Measurements from ENCODE around the gene AQP1.

AQP1 gene

DNA sequence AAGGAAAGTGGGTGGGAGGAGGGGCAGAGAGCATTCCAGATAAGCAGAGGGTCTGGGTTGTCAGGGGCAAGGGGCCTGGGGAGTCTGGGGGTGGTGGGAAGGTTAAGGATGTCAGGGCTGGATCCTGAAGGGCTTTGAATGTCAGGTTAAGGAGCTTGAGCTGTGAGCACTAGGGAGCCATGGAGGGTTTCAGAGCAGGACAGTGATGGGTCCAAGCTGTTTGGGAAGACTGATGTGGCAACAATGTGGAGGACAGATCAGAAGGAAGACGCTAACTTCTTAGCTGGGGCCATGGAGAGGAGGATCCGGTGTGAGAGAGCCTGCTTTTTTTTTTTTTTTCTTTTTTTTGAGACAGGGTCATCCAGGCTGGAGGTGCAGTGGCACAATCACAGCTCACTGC is 13.9 kb upstream of the AQP1 start:
- no peaks in the 10 kb centered on the region for H3K36me3 Mint-ChIP-seq
- DNase-seq (ENCODE audit: low spot score in 2 of 2), result no peak
- no peak overlapping the region for H3K4me3 Mint-ChIP-seq
- H3K27ac Mint-ChIP-seq, result no peak overlapping the region
- no peak for ATAC-seq
- H3K9me3 Mint-ChIP-seq, result no peaks in the 10 kb centered on the region
- no peaks in the 10 kb centered on the region for H3K4me1 Mint-ChIP-seq

DNA sequence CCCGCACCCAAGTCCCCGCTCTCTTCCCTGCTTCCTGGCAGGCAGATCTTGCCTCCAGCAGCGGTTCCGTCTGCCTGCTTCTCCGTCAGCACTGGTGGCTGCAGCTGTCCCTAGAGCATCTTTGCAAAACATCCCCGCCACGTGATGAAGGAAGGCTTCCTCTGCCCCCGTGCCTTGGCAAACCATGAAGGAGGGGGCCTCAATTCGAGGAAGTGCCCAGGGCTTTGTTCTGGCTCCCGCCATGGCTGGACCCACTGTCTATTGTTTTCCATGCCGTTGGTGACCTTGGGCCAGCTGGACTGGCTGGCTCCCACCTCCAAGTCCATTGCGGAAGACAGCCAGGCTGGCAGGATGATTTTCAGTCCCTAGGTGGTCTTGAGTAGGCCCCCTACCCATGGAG is 13.2 kb upstream of the AQP1 start:
- no peaks in the 10 kb centered on the region for H3K9me3 Mint-ChIP-seq
- ATAC-seq, result no peak
- H3K27ac Mint-ChIP-seq, result no peak overlapping the region
- DNase-seq (ENCODE audit: low spot score in 2 of 2), result no peak
- no peaks in the 10 kb centered on the region for H3K36me3 Mint-ChIP-seq
- H3K4me1 Mint-ChIP-seq, result no peaks in the 10 kb centered on the region
- no peak overlapping the region for H3K4me3 Mint-ChIP-seq

DNA sequence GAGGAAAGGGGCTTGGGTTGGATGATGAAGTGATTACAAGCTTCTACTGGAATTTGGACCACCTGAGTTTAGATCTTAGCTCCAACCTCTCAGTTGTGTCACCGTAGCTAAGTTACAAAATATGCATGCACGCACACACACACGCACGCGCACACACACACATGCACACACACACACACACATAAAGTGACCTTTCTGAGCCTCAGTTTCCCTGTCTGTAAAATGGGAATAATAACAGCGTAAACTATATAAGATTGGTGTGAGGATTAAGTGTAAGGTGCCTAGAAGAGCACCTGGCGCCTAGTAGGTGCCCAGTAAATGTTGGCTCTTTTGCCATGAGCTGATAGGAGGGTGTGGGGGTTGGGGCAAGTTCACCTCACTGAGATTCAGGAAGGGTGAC is 12.6 kb upstream of the AQP1 start:
- DNase-seq (ENCODE audit: low spot score in 2 of 2) (no peak), ATAC-seq (no peak)
- Mint-ChIP-seq H3K4me1 (no peaks in the 10 kb centered on the region), H3K9me3 (no peaks in the 10 kb centered on the region), H3K27ac (no peak overlapping the region), H3K36me3 (no peaks in the 10 kb centered on the region), H3K4me3 (no peak overlapping the region)

DNA sequence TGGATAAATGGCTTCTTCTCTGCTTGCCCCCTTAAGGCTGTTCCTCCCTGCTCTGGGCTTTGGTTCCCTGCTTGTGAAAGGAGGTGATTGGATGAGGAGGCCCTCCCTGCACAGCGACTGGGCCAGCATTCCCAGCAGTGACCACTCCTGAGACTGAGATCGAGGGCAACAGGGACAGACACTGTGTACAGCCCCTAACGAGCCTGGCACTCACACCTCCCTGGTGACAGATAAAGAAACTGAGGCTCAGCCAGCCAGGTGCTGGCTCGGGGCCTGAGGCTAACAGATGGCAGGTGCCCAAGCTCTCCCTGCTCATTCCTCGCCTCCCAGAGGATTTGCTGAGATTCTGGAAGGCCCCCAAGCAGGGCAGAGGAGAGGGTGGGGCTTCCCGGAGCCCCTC is 12.0 kb upstream of the AQP1 start:
- no peaks in the 10 kb centered on the region for H3K4me1 Mint-ChIP-seq
- H3K27ac Mint-ChIP-seq, result peak overlapping the region; percentile 40
- no peak overlapping the region for H3K4me3 Mint-ChIP-seq
- no peaks in the 10 kb centered on the region for H3K9me3 Mint-ChIP-seq
- DNase-seq (ENCODE audit: low spot score in 2 of 2) (no peak), ATAC-seq (no peak)
- H3K36me3 Mint-ChIP-seq, result no peaks in the 10 kb centered on the region

DNA sequence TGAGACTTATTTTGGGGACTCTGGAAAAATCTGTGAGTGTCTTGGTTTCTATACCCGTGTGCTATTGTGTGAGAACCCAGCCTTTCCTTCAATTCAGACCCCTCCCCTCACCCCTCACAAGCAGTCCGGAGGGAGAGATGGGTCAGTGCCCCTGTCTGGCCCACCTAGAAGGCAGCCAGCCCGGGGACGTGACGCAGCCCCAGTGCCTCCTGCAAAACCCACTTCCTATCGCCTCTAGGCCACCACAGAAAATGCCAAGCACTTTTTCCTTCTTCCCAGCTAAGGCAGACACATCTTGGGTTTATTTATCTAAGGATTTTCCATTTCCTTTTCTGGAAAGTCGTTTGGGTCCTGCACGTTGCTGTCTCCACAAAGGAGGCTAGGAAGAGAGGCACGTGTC is 11.6 kb upstream of the AQP1 start:
- no peaks in the 10 kb centered on the region for H3K4me1 Mint-ChIP-seq
- H3K36me3 Mint-ChIP-seq, result no peaks in the 10 kb centered on the region
- H3K9me3 Mint-ChIP-seq, result no peaks in the 10 kb centered on the region
- H3K4me3 Mint-ChIP-seq, result no peak overlapping the region
- ATAC-seq, result no peak
- H3K27ac Mint-ChIP-seq, result peak overlapping the region; percentile 40
- DNase-seq (ENCODE audit: low spot score in 2 of 2), result no peak

DNA sequence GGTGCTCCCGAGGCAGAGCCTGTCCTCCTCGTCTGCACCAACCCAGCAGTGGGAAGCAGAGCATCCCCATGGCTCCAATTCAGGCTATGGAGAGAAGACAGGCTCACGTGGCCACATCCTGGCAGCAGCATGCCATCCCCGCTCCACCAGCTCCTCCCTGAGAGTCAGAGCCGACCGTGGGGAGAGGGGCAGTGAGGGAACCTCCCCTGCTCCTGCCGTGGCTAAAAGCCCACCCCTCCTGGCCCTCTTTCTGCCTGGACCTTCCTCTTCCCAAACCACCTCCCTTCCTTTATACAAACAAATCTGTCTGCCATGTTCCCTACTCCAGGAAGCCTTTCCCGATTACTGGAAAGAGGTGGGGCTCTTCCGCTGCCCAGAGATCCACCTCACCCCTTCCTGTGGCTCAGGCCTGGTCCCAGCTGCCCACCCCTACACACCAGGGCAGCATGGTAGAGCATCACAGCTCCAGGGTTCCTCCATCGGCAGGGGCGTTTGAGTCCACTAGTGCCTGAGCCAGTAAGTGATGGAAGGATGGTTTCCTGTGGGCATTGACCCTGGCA is 10.8 kb upstream of the AQP1 start:
- DNase-seq (ENCODE audit: low spot score in 2 of 2), result no peak
- Mint-ChIP-seq H3K4me1 (no peaks in the 10 kb centered on the region), H3K36me3 (no peaks in the 10 kb centered on the region), H3K9me3 (no peaks in the 10 kb centered on the region), H3K27ac (no peak overlapping the region), H3K4me3 (no peak overlapping the region)
- no peak for ATAC-seq

DNA sequence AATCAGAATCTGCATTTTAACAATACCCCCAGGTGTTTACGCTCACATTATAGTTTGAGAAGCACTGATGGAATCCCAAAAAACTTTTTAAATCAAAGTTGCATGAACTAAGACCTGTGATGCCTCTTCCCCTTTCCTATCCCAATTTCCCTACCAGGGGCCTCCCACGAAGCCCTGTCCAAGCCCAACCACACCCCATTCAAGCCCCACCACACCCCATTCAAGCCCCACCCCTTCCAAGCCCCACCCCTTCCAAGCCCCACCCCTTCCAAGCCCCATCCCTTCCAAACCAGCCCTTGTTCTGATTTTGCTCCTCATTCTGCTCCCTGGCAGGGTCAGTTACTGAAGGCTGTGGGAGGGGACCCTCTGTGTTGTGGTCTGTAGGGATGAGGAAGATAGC is 9.8 kb upstream of the AQP1 start:
- Mint-ChIP-seq H3K4me1 (no peaks in the 10 kb centered on the region), H3K9me3 (no peaks in the 10 kb centered on the region), H3K4me3 (no peak overlapping the region), H3K27ac (no peak overlapping the region), H3K36me3 (no peaks in the 10 kb centered on the region)
- ATAC-seq (no peak), DNase-seq (ENCODE audit: low spot score in 2 of 2) (no peak)

DNA sequence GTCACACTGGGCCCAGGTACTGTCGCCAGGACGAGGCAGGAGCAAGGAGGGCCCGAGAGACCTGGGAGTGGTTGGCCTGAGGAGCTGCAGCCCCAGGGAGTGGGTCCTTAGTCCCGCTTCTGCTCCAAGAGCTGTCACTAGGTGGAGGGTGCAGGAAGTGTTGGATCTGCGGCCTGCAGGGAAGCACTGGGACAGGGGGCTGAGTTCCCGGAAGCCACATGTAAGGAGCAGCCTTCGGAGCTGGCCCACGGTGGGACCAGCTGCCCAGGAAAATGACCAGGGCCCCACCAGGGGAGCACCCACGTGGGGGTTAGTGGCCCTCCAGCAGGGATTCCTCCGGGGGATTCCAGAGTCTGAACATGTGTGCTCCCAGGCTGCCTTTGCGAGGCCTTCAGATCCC is 9.2 kb upstream of the AQP1 start:
- no peak for ATAC-seq
- Mint-ChIP-seq H3K36me3 (no peaks in the 10 kb centered on the region), H3K4me1 (no peaks in the 10 kb centered on the region), H3K27ac (no peak overlapping the region), H3K9me3 (no peaks in the 10 kb centered on the region), H3K4me3 (no peak overlapping the region)
- no peak for DNase-seq (ENCODE audit: low spot score in 2 of 2)

DNA sequence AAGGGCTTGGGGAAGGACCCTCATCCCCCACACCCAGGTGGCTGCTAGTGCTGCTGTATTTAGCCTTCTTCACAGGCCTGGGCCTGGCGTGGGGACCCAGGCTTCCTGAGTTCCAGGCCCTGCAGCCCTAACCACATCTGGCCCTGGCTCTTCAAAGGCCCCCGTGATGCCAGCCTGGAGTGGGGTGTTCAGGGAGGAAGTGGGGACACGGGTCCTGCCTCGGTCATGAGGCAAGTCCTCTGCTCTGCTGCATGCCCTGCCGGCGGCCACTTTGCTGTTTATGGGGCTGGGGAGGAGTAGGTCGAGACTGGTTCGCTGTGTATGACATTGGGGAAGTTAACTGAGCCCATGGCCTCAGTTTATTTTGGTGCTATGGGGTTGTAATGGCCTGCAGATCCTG is 8.5 kb upstream of the AQP1 start:
- H3K9me3 Mint-ChIP-seq, result no peaks in the 10 kb centered on the region
- H3K4me3 Mint-ChIP-seq, result no peak overlapping the region
- DNase-seq (ENCODE audit: low spot score in 2 of 2) (no peak), ATAC-seq (no peak)
- H3K36me3 Mint-ChIP-seq, result no peaks in the 10 kb centered on the region
- H3K4me1 Mint-ChIP-seq, result no peaks in the 10 kb centered on the region
- H3K27ac Mint-ChIP-seq, result no peak overlapping the region

DNA sequence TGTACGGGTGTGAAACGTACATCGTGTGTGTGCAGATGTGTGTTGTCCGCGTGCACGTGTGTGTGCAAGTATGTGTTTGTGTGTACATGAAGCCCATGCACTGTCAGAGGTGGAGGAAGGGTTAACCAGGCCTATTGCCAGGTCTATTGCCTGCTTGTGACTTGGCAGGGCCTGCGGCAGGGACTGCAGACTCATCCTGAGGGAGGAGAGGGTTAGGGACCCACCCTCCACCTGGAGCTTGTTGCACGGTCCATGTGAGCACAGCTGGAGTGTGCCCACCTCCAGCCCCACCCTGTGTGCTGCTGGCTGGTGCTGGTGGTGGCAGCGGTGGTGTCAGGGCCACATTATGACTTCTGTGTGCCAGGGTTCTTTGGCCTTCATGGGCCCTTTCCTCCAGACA is 7.1 kb upstream of the AQP1 start:
- no peaks in the 10 kb centered on the region for H3K9me3 Mint-ChIP-seq
- no peaks in the 10 kb centered on the region for H3K36me3 Mint-ChIP-seq
- H3K4me3 Mint-ChIP-seq, result no peak overlapping the region
- no peak overlapping the region for H3K27ac Mint-ChIP-seq
- no peak for ATAC-seq
- DNase-seq (ENCODE audit: low spot score in 2 of 2), result no peak
- H3K4me1 Mint-ChIP-seq, result no peaks in the 10 kb centered on the region

DNA sequence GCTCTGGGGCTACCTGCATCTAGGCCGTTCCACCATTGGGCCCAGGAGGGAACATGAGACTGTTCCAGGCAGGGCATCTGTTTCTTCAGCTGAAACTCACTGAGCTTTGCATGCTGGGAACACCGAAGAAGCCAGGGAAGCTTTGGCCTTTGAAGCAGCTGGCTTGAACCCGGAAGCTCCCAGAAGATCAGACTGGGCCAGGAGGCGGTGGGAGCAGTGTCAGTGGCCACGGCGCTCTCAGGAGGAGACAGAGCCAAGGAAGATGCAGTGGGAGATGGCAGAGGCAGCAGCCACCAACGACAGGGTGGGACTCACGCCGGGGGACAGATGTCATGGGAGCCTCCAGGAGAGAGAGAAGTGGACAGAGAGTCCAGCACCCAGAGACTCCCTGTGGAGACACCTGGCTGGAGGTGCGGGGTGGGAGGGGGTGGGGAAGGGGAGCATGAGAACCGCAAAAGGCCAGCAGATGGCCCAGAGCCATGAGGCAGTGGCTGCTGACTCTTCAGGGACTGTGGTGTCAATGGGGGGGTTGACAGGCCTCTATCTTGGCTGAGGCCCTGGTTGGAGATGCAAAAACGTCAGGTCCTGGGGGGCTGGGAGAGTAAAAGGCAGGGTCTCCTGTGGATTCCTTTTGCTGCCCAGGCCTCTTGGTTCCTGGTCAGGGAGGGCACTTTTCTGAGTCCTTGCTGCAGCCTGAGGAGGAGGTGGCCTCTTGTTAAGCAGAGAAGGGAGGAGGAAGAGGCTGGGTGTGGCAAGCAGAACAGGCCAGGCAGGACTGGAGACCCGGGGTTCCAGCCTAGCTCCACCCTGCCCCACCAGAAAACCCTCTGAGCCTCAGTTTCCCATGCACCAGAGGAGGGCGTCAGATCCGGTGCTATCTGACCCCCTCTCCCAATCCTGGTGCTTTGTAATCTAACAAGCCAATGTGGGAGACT is 6.3 kb upstream of the AQP1 start:
- ATAC-seq (no peak), DNase-seq (ENCODE audit: low spot score in 2 of 2) (no peak)
- Mint-ChIP-seq H3K27ac (no peak overlapping the region), H3K9me3 (no peaks in the 10 kb centered on the region), H3K36me3 (no peaks in the 10 kb centered on the region), H3K4me3 (no peak overlapping the region), H3K4me1 (no peaks in the 10 kb centered on the region)

DNA sequence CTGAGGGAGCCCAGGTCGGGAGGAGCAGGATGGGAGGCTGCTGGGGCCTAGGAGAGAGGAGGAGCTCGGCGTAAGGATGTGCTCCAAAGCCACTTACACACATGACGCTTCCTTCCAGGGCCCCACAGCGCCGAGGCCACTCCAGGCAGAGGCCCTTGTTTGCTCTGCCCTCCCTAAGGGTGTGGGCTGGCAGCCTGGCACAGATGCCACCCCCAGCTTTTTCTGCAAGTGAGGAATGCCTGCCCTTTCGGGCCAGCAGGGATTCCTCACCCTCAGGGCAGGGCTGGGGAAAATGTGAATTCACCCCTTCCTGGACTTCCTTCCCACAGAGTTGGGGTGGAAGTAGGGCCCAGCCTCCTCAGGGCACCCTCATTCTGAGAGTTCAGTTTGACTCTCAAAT is 5.6 kb upstream of the AQP1 start:
- no peak overlapping the region for H3K27ac Mint-ChIP-seq
- H3K36me3 Mint-ChIP-seq, result no peaks in the 10 kb centered on the region
- no peak overlapping the region for H3K4me3 Mint-ChIP-seq
- DNase-seq (ENCODE audit: low spot score in 2 of 2), result no peak
- ATAC-seq, result no peak
- no peaks in the 10 kb centered on the region for H3K4me1 Mint-ChIP-seq
- no peaks in the 10 kb centered on the region for H3K9me3 Mint-ChIP-seq

DNA sequence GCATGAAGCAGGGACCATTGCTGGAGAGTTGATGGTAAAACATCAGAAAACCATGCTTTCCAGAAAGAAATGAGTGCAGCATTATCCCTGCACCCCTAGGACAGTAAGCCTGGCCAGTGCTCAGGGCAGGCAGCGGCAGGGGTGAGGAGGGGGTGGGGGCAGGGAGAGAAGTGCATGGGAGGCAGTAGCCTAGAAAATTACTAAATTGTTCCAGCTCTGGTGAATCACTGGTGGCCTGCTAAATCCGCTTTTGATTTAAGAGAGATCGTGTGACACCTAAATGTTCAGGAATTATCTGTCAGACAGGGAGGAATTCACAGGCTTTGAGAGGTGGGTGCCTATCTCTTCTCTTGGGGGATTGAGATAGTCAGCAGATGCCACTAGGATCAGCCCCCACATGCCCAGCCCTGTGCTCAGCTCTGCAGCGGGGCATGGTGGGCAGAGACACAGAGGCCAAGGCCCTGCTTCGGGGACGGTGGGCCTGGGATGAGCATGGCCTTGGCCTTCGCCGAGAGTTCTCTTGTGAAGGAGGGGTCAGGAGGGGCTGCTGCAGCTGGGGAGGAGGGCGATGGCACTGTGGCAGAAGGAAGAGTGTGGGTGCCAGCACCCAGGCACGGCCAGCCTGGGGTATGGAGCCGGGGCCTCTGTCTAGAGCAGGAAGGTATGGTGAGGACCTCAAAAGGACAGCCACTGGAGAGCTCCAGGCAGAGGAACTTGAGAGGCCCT is 5.0 kb upstream of the AQP1 start:
- H3K36me3 Mint-ChIP-seq, result no peaks in the 10 kb centered on the region
- DNase-seq (ENCODE audit: low spot score in 2 of 2), result no peak
- H3K27ac Mint-ChIP-seq, result no peak overlapping the region
- H3K4me1 Mint-ChIP-seq, result no peaks in the 10 kb centered on the region
- H3K9me3 Mint-ChIP-seq, result no peaks in the 10 kb centered on the region
- no peak for ATAC-seq
- no peak overlapping the region for H3K4me3 Mint-ChIP-seq

DNA sequence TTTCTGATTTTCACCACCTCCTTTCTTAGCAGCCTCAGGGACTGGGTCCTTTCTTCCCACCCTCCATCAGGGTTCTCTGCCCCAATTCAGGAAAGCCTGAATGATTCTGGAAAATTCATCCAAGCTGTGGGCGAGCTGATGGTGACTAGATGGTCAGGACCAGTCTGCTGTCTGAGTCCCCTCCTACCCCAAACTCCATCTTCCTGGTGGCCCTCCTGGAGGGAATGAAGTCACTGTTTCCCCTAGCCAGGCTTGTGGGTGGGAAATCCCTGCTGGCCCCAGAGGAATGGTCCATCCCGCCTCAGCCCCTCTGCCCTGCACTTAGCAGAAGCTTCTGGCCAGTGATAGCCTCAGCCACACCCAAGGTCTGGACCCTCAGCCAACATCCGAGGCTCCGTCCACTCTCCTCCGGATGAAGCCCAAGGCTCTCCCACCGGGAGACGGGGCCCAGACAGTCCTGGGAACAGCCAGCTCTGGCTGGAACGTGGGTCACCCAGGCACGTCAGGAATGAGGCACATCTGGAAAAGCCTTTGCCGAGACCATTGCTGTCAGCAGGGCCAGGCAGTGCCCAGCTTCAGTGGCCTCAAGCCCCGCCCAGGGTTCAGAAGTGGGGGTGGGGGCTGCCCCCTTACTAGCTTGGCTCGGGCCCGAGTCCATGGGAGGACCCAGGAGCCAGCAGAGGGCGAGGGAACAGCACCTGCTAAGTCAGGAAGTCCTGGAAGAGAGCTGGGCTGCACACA is 4.0 kb upstream of the AQP1 start:
- no peak for ATAC-seq
- no peak overlapping the region for H3K4me3 Mint-ChIP-seq
- H3K27ac Mint-ChIP-seq, result no peak overlapping the region
- H3K4me1 Mint-ChIP-seq, result no peaks in the 10 kb centered on the region
- H3K9me3 Mint-ChIP-seq, result no peaks in the 10 kb centered on the region
- no peaks in the 10 kb centered on the region for H3K36me3 Mint-ChIP-seq
- DNase-seq (ENCODE audit: low spot score in 2 of 2), result no peak

DNA sequence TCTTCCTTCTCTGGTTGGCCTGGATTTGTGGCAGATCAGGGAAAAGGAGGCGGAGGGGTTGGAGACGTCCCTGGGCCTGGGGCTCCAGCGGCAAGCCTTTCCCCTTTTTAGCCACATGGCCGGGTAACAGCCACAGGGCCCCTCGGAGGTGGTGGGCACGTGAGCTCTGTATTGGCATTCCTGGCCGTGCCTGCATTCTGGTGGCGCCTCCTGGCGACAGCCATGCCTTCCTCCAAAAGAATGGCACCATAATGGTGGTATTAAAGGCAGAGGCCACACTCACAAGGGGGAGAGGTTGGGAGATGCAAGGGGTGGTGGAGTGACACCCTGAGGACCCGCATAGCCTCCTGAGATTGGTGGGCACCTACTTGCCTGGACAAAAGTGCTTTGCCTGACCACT is 3.0 kb upstream of the AQP1 start:
- Mint-ChIP-seq H3K9me3 (no peaks in the 10 kb centered on the region), H3K4me3 (no peak overlapping the region), H3K36me3 (no peaks in the 10 kb centered on the region), H3K4me1 (no peaks in the 10 kb centered on the region), H3K27ac (no peak overlapping the region)
- DNase-seq (ENCODE audit: low spot score in 2 of 2), result no peak
- no peak for ATAC-seq
